Activated CD8-positive, alpha-beta T cell treated with anti-CD3 and anti-CD28 coated beads, Interleukin-2, amount 10 ng/mL, durations not matched to agents 7 days and 5 days (primary cell): ENCODE results near the gene TOLLIP. TPM values are rescaled to one million over a fixed set of nuclear protein-coding genes. Genes with fewer than 3 reads are reported as not detected.

ENCODE experiments used
- ATAC-seq: fragments of 150-1000 bp; cut with Tn5 transposase; one replicate; pipeline ENCODE4 v1.10.0; 2021; ENCODE audit warnings: moderate library complexity
- CTCF ChIA-PET: fragments of 350-600 bp; sonication (Branson Sonifier 250); formaldehyde crosslinking; loops from one replicate; lab custom pipeline; 2021; ENCODE audit warnings: antibody characterized with exemption; lab: Charles Lee
- POLR2A ChIA-PET: fragments of 350-600 bp; sonication (Branson Sonifier 250); formaldehyde crosslinking; loops from one replicate; lab custom pipeline; 2021; ENCODE audit warnings: antibody characterized with exemption; lab: Charles Lee
- DNase-seq: peaks from one replicate; pipeline ENCODE4 v3.0.0-alpha.2; 2020
- H3K27ac Mint-ChIP-seq: one replicate; pipeline ENCODE4 v1.8.0; 2021; ENCODE audit warnings: mild to moderate bottlenecking, mixed read lengths
- H3K27me3 Mint-ChIP-seq: one replicate; pipeline ENCODE4 v1.8.0; 2021; ENCODE audit warnings: low read depth, mixed read lengths
- H3K36me3 Mint-ChIP-seq: one replicate; pipeline ENCODE4 v1.8.0; 2021; ENCODE audit warnings: low read depth, mixed read lengths
- H3K4me1 Mint-ChIP-seq: one replicate; pipeline ENCODE4 v1.8.0; 2021; ENCODE audit warnings: low read depth, mixed read lengths
- H3K4me3 Mint-ChIP-seq: one replicate; pipeline ENCODE4 v1.8.0; 2021; ENCODE audit warnings: mild to moderate bottlenecking, mixed read lengths
- H3K9me3 Mint-ChIP-seq: one replicate; pipeline ENCODE4 v1.8.0; 2022; ENCODE audit warnings: mixed read lengths; ENCODE audit not compliant: insufficient read depth
- total RNA-seq, 2 experiments: library from RNA; stranded (reverse); gene quantifications; one replicate each; pipeline ENCODE4 v1.2.3, GENCODE V29; 2021

Gene TOLLIP
- total RNA-seq, 2 experiments from 2014 or later, result 27.1 to 34.3 TPM

- H3K27me3 Mint-ChIP-seq, result no peaks in the 10 kb centered on the region
- no peak overlapping the region for H3K27ac Mint-ChIP-seq
- CTCF ChIA-PET, result no interaction called here
- no peaks in the 10 kb centered on the region for H3K4me1 Mint-ChIP-seq
- H3K36me3 Mint-ChIP-seq, result no peaks in the 10 kb centered on the region
- H3K9me3 Mint-ChIP-seq, result no peaks in the 10 kb centered on the region
- ATAC-seq, result no peak
- H3K4me3 Mint-ChIP-seq, result no peak overlapping the region
- no peak for DNase-seq
- POLR2A ChIA-PET, result no interaction called here
Observed at GRCh38 chr11:1234054-1234720, 75.2 kb downstream of the TOLLIP start.

GRCh38 chr11:1233351-1234053, 75.9 kb downstream of the TOLLIP start:
- H3K4me3 Mint-ChIP-seq, result no peak overlapping the region
- H3K27me3 Mint-ChIP-seq, result no peaks in the 10 kb centered on the region
- H3K36me3 Mint-ChIP-seq, result no peaks in the 10 kb centered on the region
- no peaks in the 10 kb centered on the region for H3K9me3 Mint-ChIP-seq
- DNase-seq, result no peak
- ATAC-seq, result no peak
- POLR2A ChIA-PET, result no interaction called here
- CTCF ChIA-PET, result no interaction called here
- no peak overlapping the region for H3K27ac Mint-ChIP-seq
- no peaks in the 10 kb centered on the region for H3K4me1 Mint-ChIP-seq

- Mint-ChIP-seq H3K36me3 (no peaks in the 10 kb centered on the region), H3K4me1 (no peaks in the 10 kb centered on the region), H3K27me3 (no peaks in the 10 kb centered on the region), H3K4me3 (no peak overlapping the region), H3K9me3 (no peaks in the 10 kb centered on the region), H3K27ac (no peak overlapping the region)
- POLR2A ChIA-PET, result no interaction called here
- CTCF ChIA-PET, result no interaction called here
- DNase-seq, result no peak
- ATAC-seq, result no peak
Observed at GRCh38 chr11:1232883-1233321, 76.5 kb downstream of the TOLLIP start.

- POLR2A ChIA-PET, result no interaction called here
- ATAC-seq (no peak), DNase-seq (no peak)
- Mint-ChIP-seq H3K27ac (no peak overlapping the region), H3K9me3 (no peaks in the 10 kb centered on the region), H3K36me3 (no peaks in the 10 kb centered on the region), H3K27me3 (no peaks in the 10 kb centered on the region), H3K4me3 (no peak overlapping the region), H3K4me1 (no peaks in the 10 kb centered on the region)
- CTCF ChIA-PET, result no interaction called here
Observed at GRCh38 chr11:1232021-1232882, 77.2 kb downstream of the TOLLIP start.

- no peaks in the 10 kb centered on the region for H3K27me3 Mint-ChIP-seq
- POLR2A ChIA-PET, result no interaction called here
- ATAC-seq, result no peak
- H3K4me1 Mint-ChIP-seq, result no peaks in the 10 kb centered on the region
- no peak overlapping the region for H3K27ac Mint-ChIP-seq
- H3K4me3 Mint-ChIP-seq, result no peak overlapping the region
- H3K9me3 Mint-ChIP-seq, result no peaks in the 10 kb centered on the region
- H3K36me3 Mint-ChIP-seq, result no peaks in the 10 kb centered on the region
- DNase-seq, result no peak
- CTCF ChIA-PET, result no interaction called here
Observed at GRCh38 chr11:1231396-1232020, 77.9 kb downstream of the TOLLIP start.

DNA sequence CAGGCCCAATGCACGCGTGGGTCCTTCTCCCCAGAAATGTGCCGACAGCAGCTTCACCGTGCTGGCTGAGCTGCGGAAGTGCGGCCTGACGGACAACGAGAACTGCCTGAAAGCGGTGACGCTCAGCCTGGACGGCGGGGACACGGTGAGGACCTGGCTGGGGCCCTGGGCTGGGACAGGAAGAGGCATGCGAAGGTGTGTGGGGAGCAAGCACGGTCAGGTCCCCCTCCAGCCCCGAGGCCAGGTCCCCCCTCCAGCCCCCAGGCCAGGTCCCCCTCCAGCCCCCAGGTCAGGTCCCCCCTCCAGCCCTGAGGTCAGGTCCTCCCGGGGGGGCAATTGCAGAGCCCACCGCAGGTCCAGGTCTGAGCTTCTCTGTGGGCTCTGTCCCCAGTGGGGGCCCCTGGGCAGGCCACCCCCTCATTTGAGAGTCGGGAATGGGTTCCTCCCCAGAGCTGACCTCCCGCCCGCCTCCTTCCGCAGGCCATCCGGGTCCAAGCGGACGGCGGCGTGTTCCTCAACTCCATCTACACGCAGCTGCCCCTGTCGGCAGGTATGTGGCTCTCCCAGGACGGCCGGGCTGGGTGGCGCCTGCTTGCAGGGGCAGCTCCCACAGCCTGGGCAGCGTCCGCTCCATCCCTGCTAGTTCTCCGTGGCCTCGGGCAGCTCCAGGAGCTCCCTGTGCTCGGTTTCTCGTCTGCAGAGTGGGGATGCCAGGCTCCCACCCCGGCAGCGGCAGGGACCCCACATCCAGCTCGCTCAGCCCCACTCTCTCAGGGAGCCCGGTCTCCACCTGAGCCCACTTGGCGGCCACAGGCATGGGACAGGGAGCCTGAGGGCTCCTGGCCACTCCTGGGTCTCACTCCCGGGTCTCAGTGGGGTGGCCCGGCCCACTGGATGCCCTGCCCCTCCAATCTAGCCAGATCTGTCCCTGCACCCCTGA, 78.7 kb downstream of the TOLLIP start:
- no peaks in the 10 kb centered on the region for H3K36me3 Mint-ChIP-seq
- ATAC-seq (no peak), DNase-seq (no peak)
- H3K4me3 Mint-ChIP-seq, result no peak overlapping the region
- POLR2A ChIA-PET, result no interaction called here
- H3K9me3 Mint-ChIP-seq, result no peaks in the 10 kb centered on the region
- H3K4me1 Mint-ChIP-seq, result no peaks in the 10 kb centered on the region
- no peak overlapping the region for H3K27ac Mint-ChIP-seq
- no peaks in the 10 kb centered on the region for H3K27me3 Mint-ChIP-seq
- CTCF ChIA-PET, result no interaction called here

- ATAC-seq, result no peak
- Mint-ChIP-seq H3K9me3 (no peaks in the 10 kb centered on the region), H3K4me1 (no peaks in the 10 kb centered on the region), H3K27me3 (no peaks in the 10 kb centered on the region), H3K27ac (no peak overlapping the region), H3K4me3 (no peak overlapping the region), H3K36me3 (no peaks in the 10 kb centered on the region)
- CTCF ChIA-PET, result no interaction called here
- POLR2A ChIA-PET, result interaction anchor here (0.8 kb wide), 1 partner anchor 345 kb away, joined by 3 read pairs; no protein-coding TSS in a partner anchor
- DNase-seq, result no peak
Observed at GRCh38 chr11:1230121-1230455, 79.3 kb downstream of the TOLLIP start.

DNA sequence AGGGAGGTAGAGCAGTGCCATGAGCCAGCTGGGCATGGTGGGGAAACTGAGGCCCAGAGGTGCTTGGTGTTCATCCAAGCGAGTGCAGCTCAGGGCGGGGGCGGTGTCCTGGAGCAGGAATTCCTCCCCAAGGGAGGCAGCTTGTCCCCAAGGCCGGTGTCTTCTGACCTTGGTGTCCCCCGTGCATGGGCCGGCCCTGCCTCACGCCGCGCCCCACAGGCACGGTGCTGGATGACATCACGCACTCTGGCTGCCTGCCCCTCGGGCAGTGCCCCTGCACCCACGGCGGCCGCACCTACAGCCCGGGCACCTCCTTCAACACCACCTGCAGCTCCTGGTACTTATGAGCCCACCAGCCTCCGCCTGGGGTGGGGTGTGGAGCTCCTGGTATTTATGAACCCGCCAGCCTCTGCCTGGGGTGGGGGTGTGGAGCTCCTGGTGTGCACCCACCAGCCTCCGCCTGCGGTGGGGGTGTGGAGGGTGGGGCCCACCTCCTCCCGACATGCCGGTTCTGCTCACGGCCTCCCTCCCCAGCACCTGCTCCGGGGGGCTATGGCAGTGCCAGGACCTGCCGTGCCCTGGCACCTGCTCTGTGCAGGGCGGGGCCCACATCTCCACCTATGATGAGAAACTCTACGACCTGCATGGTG, 79.8 kb downstream of the TOLLIP start:
- ChIA-PET POLR2A (interaction anchor here (0.8 kb wide), 1 partner anchor 345 kb away, joined by 3 read pairs; no protein-coding TSS in a partner anchor), CTCF (no interaction called here)
- no peaks in the 10 kb centered on the region for H3K36me3 Mint-ChIP-seq
- H3K4me1 Mint-ChIP-seq, result no peaks in the 10 kb centered on the region
- H3K27ac Mint-ChIP-seq, result no peak overlapping the region
- no peak for DNase-seq
- H3K9me3 Mint-ChIP-seq, result no peaks in the 10 kb centered on the region
- no peaks in the 10 kb centered on the region for H3K27me3 Mint-ChIP-seq
- no peak overlapping the region for H3K4me3 Mint-ChIP-seq
- ATAC-seq, result no peak

GRCh38 chr11:1228921-1229451, 80.4 kb downstream of the TOLLIP start:
- CTCF ChIA-PET, result no interaction called here
- DNase-seq, result no peak
- ATAC-seq, result no peak
- H3K27ac Mint-ChIP-seq, result no peak overlapping the region
- H3K4me1 Mint-ChIP-seq, result no peaks in the 10 kb centered on the region
- POLR2A ChIA-PET, result no interaction called here
- H3K36me3 Mint-ChIP-seq, result no peaks in the 10 kb centered on the region
- no peaks in the 10 kb centered on the region for H3K9me3 Mint-ChIP-seq
- H3K27me3 Mint-ChIP-seq, result no peaks in the 10 kb centered on the region
- H3K4me3 Mint-ChIP-seq, result no peak overlapping the region

DNA sequence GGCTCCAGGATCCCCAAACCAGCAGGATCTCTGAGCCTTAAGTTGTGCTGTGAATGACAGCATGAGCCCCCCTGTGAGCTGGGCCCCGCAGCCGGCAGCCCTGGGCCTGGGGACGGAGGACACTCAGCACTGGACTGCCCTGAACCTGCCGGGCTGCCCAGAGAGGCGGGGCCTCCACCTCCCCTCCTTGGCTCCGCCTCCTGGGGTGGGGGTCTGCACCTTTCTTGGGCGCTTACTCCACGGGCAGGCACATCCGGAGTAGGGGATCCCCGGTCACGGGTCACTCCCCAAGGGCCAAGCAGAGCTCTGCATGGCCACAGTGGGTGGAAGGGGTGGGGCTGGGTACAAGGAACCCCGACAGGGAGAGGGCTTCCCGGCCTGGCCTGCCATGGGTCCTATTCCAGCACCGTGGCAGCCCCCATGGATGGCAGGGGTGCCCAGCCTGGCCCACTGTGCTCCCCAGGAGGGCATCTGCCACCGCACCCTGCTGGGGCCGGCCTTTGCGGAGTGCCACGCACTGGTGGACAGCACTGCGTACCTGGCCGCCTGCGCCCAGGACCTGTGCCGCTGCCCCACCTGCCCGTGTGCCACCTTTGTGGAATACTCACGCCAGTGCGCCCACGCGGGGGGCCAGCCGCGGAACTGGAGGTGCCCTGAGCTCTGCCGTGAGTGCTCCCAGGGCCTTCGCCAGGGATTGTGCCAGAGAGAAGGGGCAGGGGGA, 81.2 kb downstream of the TOLLIP start:
- ChIA-PET POLR2A (no interaction called here), CTCF (no interaction called here)
- H3K4me3 Mint-ChIP-seq, result no peak overlapping the region
- no peaks in the 10 kb centered on the region for H3K36me3 Mint-ChIP-seq
- no peaks in the 10 kb centered on the region for H3K4me1 Mint-ChIP-seq
- H3K27me3 Mint-ChIP-seq, result no peaks in the 10 kb centered on the region
- H3K9me3 Mint-ChIP-seq, result no peaks in the 10 kb centered on the region
- H3K27ac Mint-ChIP-seq, result no peak overlapping the region
- DNase-seq, result no peak
- no peak for ATAC-seq
